Cerebellar nuclear complex (tissue), 1 donor: ENCODE data around the gene PPP6R3.

ENCODE experiments used
- DNase-seq, 2 experiments: peaks; one replicate each; lab custom pipeline; 2025; lab: John Stamatoyannopoulos, UW

Gene PPP6R3

GRCh38 chr11:68495220-68495729, 34.7 kb downstream of the PPP6R3 start:
- no peak for DNase-seq

GRCh38 chr11:68495872-68496271, 35.3 kb downstream of the PPP6R3 start:
- no peak for DNase-seq

- DNase-seq, result no peak
Observed at GRCh38 chr11:68497761-68498160, 37.2 kb downstream of the PPP6R3 start.

GRCh38 chr11:68498321-68498720, 37.8 kb downstream of the PPP6R3 start:
- no peak for DNase-seq

GRCh38 chr11:68498903-68499883, 38.6 kb downstream of the PPP6R3 start:
- DNase-seq, result no peak

GRCh38 chr11:68500206-68500605, 39.7 kb downstream of the PPP6R3 start:
- no peak for DNase-seq

GRCh38 chr11:68501813-68502212, 41.3 kb downstream of the PPP6R3 start:
- no peak for DNase-seq

- no peak for DNase-seq
Observed at GRCh38 chr11:68503251-68503687, 42.7 kb downstream of the PPP6R3 start.

- no peak for DNase-seq
Observed at GRCh38 chr11:68503792-68504191, 43.2 kb downstream of the PPP6R3 start.

GRCh38 chr11:68504432-68505066, 44.0 kb downstream of the PPP6R3 start:
- DNase-seq, result no peak

GRCh38 chr11:68505596-68505995, 45.0 kb downstream of the PPP6R3 start:
- no peak for DNase-seq

GRCh38 chr11:68506908-68507307, 46.4 kb downstream of the PPP6R3 start:
- no peak for DNase-seq

- no peak for DNase-seq
Observed at GRCh38 chr11:68508425-68508824, 47.9 kb downstream of the PPP6R3 start.

GRCh38 chr11:68509066-68509465, 48.5 kb downstream of the PPP6R3 start:
- no peak for DNase-seq

- no peak for DNase-seq
Observed at GRCh38 chr11:68513930-68514487, 53.5 kb downstream of the PPP6R3 start.

GRCh38 chr11:68517121-68517741, 56.7 kb downstream of the PPP6R3 start:
- DNase-seq, result no peak

- DNase-seq, result no peak
Observed at GRCh38 chr11:68518191-68518590, 57.6 kb downstream of the PPP6R3 start.

- DNase-seq, result no peak
Observed at GRCh38 chr11:68521969-68522652, 61.6 kb downstream of the PPP6R3 start.

- no peak for DNase-seq
Observed at GRCh38 chr11:68523033-68523432, 62.5 kb downstream of the PPP6R3 start.

- DNase-seq, result no peak
Observed at GRCh38 chr11:68523743-68524142, 63.2 kb downstream of the PPP6R3 start.

GRCh38 chr11:68524213-68524612, 63.7 kb downstream of the PPP6R3 start:
- no peak for DNase-seq

- no peak for DNase-seq
Observed at GRCh38 chr11:68524681-68525080, 64.1 kb downstream of the PPP6R3 start.
